CD14-positive monocyte (primary cell): ENCODE measurements around the gene XPO6. TPM values are rescaled to one million over a fixed set of nuclear protein-coding genes. Genes with fewer than 3 reads are reported as not detected.

Experiments used
- DNase-seq, 3 donors: peaks; one replicate each; pipeline ENCODE4 v3.0.0-alpha.2; 2011 to 2022
- H2AFZ ChIP-seq: 2 replicates; pipeline ENCODE4 v1.6.0; 2012; ENCODE audit warnings: mild to moderate bottlenecking, low read depth, low read length, inconsistent platforms; ENCODE audit not compliant: insufficient read depth, poor library complexity, severe bottlenecking
- H3K27ac ChIP-seq, 2 donors: 1 replicate in 1 of 2; 2 replicates in 1 of 2; pipeline ENCODE4 v1.5.1; 2012 to 2013; ENCODE audit warnings: low read length in 2 of 2, control low read depth in 1 of 2, inconsistent platforms in 1 of 2, low read depth in 1 of 2, mild to moderate bottlenecking in 1 of 2
- H3K27me3 ChIP-seq, 2 donors: one replicate each; pipeline versions ENCODE4 v1.6.0 to v1.6.1; 2011 to 2013; ENCODE audit warnings: low read length in 2 of 2; ENCODE audit not compliant: control insufficient read depth in 2 of 2, insufficient read depth in 2 of 2
- H3K36me3 ChIP-seq, 2 donors: replicated peaks in 1 of 2; 1 replicate in 1 of 2; 2 replicates in 1 of 2; pipeline versions ENCODE4 v1.5.1 to v1.6.1; 2012 to 2013; ENCODE audit warnings: low read length in 2 of 2, control low read depth in 1 of 2, inconsistent platforms in 1 of 2, mild to moderate bottlenecking in 1 of 2; ENCODE audit not compliant: insufficient read depth in 2 of 2, control insufficient read depth in 1 of 2
- H3K4me1 ChIP-seq, 2 donors: 1 replicate in 1 of 2; 2 replicates in 1 of 2; pipeline versions ENCODE4 v1.5.1 to v1.6.1; 2012 to 2013; ENCODE audit warnings: low read length in 2 of 2, control low read depth in 1 of 2, inconsistent platforms in 1 of 2, mild to moderate bottlenecking in 1 of 2, moderate library complexity in 1 of 2; ENCODE audit not compliant: insufficient read depth in 2 of 2, control insufficient read depth in 1 of 2
- H3K4me2 ChIP-seq: replicated peaks from 2 replicates; pipeline ENCODE3; 2012; ENCODE audit warnings: low read length, moderate library complexity, mild to moderate bottlenecking; ENCODE audit not compliant: poor library complexity, severe bottlenecking; ENCODE audit errors: extremely low read depth
- H3K4me3 ChIP-seq, 3 experiments: fragments of 200-600 bp in 1 of 3; sonication (generic) in 1 of 3; replicated peaks in 1 of 3; 1 replicate in 2 of 3; 2 replicates in 1 of 3; pipeline ENCODE4 v1.5.1; 2011 to 2013; ENCODE audit warnings: low read length in 3 of 3, mild to moderate bottlenecking in 3 of 3, control low read depth in 2 of 3, low read depth in 2 of 3, inconsistent platforms in 1 of 3, moderate library complexity in 1 of 3
- H3K79me2 ChIP-seq: 2 replicates; pipeline ENCODE4 v1.6.0; 2012; ENCODE audit warnings: mild to moderate bottlenecking, control low read depth, inconsistent platforms, low read length, moderate library complexity; ENCODE audit not compliant: insufficient read depth
- H3K9ac ChIP-seq: 2 replicates; pipeline ENCODE4 v1.6.0; 2017; ENCODE audit warnings: low read length, mild to moderate bottlenecking; ENCODE audit not compliant: insufficient read depth, poor library complexity, severe bottlenecking
- H3K9me3 ChIP-seq, 2 donors: replicated peaks in 1 of 2; 1 replicate in 1 of 2; 2 replicates in 1 of 2; pipeline versions ENCODE4 v1.5.1 to v1.6.1; 2012 to 2013; ENCODE audit warnings: low read length in 2 of 2, control low read depth in 1 of 2; ENCODE audit not compliant: control insufficient read depth in 1 of 2, insufficient read depth in 1 of 2
- H4K20me1 ChIP-seq: 2 replicates; pipeline ENCODE4 v1.6.0; 2012; ENCODE audit warnings: mild to moderate bottlenecking, low read length, control low read depth, moderate library complexity; ENCODE audit not compliant: insufficient read depth
- H3K27ac Mint-ChIP-seq, 7 donors: one replicate each; pipeline ENCODE4 v1.8.0; 2020; ENCODE audit warnings: mild to moderate bottlenecking in 7 of 7, mixed read lengths in 7 of 7, moderate library complexity in 6 of 7, inconsistent platforms in 2 of 7
- H3K27me3 Mint-ChIP-seq, 3 donors: one replicate each; pipeline ENCODE4 v1.8.0; 2021 to 2022; ENCODE audit warnings: low read depth in 3 of 3, mild to moderate bottlenecking in 3 of 3, mixed read lengths in 3 of 3, moderate library complexity in 3 of 3, inconsistent platforms in 1 of 3
- H3K36me3 Mint-ChIP-seq, 2 donors: one replicate each; pipeline ENCODE4 v1.8.0; 2020; ENCODE audit warnings: mixed read lengths in 2 of 2, inconsistent platforms in 1 of 2, mild to moderate bottlenecking in 1 of 2
- H3K4me1 Mint-ChIP-seq: one replicate; pipeline ENCODE4 v1.8.0; 2020; ENCODE audit warnings: mild to moderate bottlenecking, mixed read lengths
- H3K4me3 Mint-ChIP-seq, 2 donors: one replicate each; pipeline ENCODE4 v1.8.0; 2020; ENCODE audit warnings: mild to moderate bottlenecking in 2 of 2, mixed read lengths in 2 of 2, moderate library complexity in 1 of 2
- H3K9me3 Mint-ChIP-seq, 7 donors: one replicate each; pipeline ENCODE4 v1.8.0; 2020 to 2022; ENCODE audit warnings: mixed read lengths in 7 of 7, mild to moderate bottlenecking in 6 of 7, moderate library complexity in 6 of 7, inconsistent platforms in 2 of 7
- WGBS: methylation state at CpG from one replicate; pipeline ENCODE4 v1.1.5; 2013; ENCODE audit warnings: missing lambda C conversion rate; ENCODE audit not compliant: insufficient coverage; 5-methylcytosine and 5-hydroxymethylcytosine counted together
- intact Hi-C, 2 donors: fragments of 100-400 bp; cut with micrococcal nuclease; formaldehyde crosslinking; loops; one replicate each; pipeline versions ENCODE4 v1.15.0 to v1.15.1; 2023
- polyA plus RNA-seq, 3 donors: library from polyadenylated mRNA; depleted of rRNA in 1 of 3; unstranded in 2 of 3; stranded (reverse) in 1 of 3; fragments of 300-500 nt in 2 of 3; fragments of >200 nt in 1 of 3; fragmentation: Illumina TruSeq in 2 of 3; gene quantifications; 1 replicate in 2 of 3; 2 replicates in 1 of 3; pipeline ENCODE4 v1.2.3, GENCODE V29; 2012 to 2021
- TF ChIP-seq, protein P1 (sequence below): fragments of 200-600 bp; IDR thresholded peaks from one replicate; pipeline ENCODE4 v1.8.0; 2022; ENCODE audit warnings: antibody characterized with exemption, mild to moderate bottlenecking

Gene XPO6
- polyA plus RNA-seq, 3 donors, result 35.7 to 166 (median 38.3) TPM

DNA sequence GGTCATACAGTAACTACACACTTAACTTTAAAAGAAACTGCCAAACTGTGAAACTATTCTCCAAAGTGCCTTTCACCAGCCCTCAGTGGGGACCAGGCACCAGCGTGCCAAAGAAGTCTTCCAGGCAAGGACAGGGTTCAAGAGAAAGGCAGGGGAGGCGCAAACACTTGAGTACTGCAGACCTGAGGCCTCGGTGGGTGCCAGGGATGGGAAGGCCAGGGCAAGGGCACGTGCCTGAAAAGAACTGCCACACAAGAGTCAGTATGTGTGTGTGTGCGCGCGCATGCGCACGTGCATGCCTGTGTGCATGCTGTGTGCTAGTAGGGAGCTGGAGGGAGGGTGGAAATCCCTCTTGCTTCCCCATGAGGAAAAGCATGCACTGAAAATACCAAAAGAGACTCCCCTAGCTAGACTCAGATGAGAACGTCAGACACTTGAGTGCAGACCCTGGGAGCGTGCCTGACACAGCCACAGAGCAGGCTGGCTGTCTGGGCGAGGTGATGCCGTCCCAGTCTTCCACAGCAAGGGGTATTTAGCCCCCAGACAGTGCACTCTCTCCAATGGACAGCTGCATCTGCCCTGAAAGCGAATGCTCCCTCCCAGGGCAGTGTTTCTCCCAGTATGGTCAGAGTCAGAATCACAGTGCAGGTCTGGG, 108.1 kb downstream of the XPO6 start:
- H3K4me1 Mint-ChIP-seq, result peaks cover 2% of the 10 kb centered on the region
- intact Hi-C loops, result no loop called here
- H3K27ac Mint-ChIP-seq, result peak overlapping the region in 2 of 7 donors; percentile 28 to 55
- Histone ChIP-seq H4K20me1 (peaks cover 23% of the 10 kb centered on the region), H3K36me3 (peaks cover 99 to 100% of the 10 kb centered on the region in 2 donors), H3K27me3 (no peaks in the 10 kb centered on the region), H3K4me2 (no peak overlapping the region), H3K9me3 (no peaks in the 10 kb centered on the region), H3K4me3 (no peak overlapping the region), H2AFZ (no peak overlapping the region), H3K79me2 (no peaks in the 10 kb centered on the region), H3K9ac (no peak overlapping the region), H3K4me1 (peaks cover 3 to 4% of the 10 kb centered on the region in 2 donors), H3K27ac (no peak overlapping the region)
- peaks cover 97 to 100% of the 10 kb centered on the region in 2 donors for H3K36me3 Mint-ChIP-seq
- no peak overlapping the region for H3K4me3 Mint-ChIP-seq
- no peaks in the 10 kb centered on the region for H3K9me3 Mint-ChIP-seq
- WGBS, result 99% methylated on average over 9 of the region's 14 CpGs
- DNase-seq, result no peak
- TF ChIP-seq, protein P1, sequence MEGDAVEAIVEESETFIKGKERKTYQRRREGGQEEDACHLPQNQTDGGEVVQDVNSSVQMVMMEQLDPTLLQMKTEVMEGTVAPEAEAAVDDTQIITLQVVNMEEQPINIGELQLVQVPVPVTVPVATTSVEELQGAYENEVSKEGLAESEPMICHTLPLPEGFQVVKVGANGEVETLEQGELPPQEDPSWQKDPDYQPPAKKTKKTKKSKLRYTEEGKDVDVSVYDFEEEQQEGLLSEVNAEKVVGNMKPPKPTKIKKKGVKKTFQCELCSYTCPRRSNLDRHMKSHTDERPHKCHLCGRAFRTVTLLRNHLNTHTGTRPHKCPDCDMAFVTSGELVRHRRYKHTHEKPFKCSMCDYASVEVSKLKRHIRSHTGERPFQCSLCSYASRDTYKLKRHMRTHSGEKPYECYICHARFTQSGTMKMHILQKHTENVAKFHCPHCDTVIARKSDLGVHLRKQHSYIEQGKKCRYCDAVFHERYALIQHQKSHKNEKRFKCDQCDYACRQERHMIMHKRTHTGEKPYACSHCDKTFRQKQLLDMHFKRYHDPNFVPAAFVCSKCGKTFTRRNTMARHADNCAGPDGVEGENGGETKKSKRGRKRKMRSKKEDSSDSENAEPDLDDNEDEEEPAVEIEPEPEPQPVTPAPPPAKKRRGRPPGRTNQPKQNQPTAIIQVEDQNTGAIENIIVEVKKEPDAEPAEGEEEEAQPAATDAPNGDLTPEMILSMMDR, result no peak
- peaks cover 0 to 3% (median 0%) of the 10 kb centered on the region in 3 donors for H3K27me3 Mint-ChIP-seq

DNA sequence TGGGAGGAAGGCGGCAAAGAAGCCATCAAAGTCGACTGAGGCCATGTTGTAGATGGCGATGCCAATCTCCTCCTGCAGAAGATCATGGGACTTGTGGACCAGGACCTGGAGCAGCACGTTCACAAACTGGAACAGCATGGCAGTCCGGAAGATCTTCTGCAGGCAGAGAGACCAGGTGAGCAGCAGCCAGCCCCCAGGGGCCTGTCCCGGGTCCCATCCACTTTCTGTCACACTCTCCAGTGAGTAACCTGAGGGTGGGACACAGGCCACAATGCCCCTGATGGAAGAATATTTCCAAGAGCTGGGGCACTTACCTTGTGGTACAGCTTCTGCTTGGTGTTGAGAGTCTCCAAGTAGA, 110.3 kb downstream of the XPO6 start:
- Mint-ChIP-seq H3K4me3 (no peak overlapping the region), H3K4me1 (no peaks in the 10 kb centered on the region), H3K27me3 (peaks cover 0 to 3% (median 0%) of the 10 kb centered on the region in 3 donors), H3K9me3 (no peaks in the 10 kb centered on the region), H3K36me3 (peaks cover 97 to 100% of the 10 kb centered on the region in 2 donors), H3K27ac (peak overlapping the region in 1 of 7 donors; percentile 26)
- Histone ChIP-seq H3K36me3 (peaks cover 98 to 100% of the 10 kb centered on the region in 2 donors), H3K4me3 (no peak overlapping the region), H3K9me3 (no peaks in the 10 kb centered on the region), H3K79me2 (no peaks in the 10 kb centered on the region), H3K4me2 (no peak overlapping the region), H3K9ac (no peak overlapping the region), H2AFZ (no peak overlapping the region), H3K27ac (no peak overlapping the region), H4K20me1 (peaks cover 32% of the 10 kb centered on the region), H3K27me3 (no peaks in the 10 kb centered on the region), H3K4me1 (no peaks in the 10 kb centered on the region)
- TF ChIP-seq, protein P1, result no peak
- 100% methylated on average over 4 of the region's 6 CpGs for WGBS
- intact Hi-C loops, result no loop called here
- no peak for DNase-seq
